Femur (tissue), 1 donor: ENCODE measurements around the gene PRDM15.

Source experiments
- DNase-seq: peaks from one replicate; pipeline ENCODE4 v3.0.0-alpha.2; 2017

The PRDM15 gene

GRCh38 chr21:41759214-41759840, 119.8 kb downstream of the PRDM15 start:
- DNase-seq, result no peak

DNA sequence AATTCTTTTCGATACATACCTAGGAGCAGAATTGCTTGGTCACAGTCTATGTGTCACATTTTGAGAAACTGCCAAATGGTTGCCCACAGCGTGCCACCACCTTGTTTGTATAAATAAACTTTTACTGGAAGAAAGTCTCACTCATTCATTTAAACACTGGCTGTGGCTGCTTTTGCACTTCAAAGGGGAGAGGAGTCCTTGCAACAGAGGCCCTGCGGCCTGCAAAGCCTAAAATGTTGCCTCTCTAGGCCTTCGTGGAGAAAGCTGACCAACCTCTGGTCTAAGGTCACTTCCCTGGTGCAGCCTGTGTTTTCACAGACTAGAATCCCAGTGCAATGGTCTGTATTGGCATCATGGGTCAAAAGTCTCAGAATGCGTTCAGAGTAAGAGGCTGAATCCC, 120.6 kb downstream of the PRDM15 start:
- DNase-seq, result no peak

DNA sequence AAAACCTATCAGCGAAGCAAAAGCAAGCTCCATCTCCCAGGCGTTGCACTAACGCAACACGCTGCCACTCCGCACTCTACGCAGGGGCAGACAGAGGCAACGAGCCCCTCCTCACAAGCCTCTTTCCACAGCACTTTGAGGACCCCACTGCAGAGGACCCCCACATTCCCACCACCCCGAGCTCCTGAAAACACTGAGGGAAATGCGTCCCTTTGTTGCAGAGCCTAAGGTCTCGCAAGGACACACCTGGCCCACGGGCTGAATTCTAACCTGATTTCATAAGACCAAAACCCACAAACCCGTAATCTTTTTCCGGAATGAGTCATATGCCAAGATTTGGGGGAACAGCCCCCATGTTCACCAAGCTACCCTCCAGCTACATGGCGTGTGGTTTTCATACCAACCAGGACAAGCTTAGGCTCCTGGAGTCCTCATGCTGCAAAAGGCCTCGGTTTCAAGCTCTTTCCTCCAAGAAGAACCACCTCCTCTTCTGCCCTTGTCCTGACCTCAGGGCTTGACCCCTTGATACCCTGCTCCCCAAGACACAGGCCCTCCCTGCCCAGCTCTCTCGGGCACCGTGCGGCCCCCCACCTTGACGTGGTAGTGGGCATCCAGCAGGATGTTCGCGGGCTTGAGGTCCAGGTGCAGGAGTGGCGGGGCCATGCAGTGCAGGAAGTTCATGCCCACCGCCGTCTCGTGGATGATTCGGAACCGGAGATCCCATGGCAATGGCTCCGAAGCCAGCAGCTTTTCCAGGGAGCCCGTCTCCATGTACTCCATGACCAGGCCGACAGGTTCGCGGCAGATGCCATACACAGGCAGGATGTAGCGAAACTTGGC, 123.0 kb downstream of the PRDM15 start:
- no peak for DNase-seq

GRCh38 chr21:41755258-41755933, 123.7 kb downstream of the PRDM15 start:
- DNase-seq, result no peak

DNA sequence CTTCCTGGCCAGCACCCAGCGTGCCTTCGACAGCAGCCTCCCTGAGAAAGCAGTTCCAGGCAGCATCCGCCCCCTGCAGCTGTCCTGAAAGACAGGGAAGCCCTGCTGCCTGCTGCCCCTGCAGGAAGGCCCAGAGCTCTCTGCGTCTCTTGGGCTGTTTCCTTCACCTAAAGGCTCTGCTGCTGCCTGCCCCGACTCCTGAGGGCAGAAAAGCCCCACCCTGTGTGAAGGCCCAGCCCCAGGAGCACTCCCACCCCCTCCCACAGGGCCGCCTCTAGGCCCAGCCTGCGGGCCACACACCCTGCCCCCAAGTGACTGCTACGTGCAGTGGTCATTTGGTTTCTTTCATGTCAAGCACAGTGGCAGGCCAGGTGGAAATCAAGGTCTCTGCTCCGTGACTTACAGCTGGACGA, 124.7 kb downstream of the PRDM15 start:
- no peak for DNase-seq

- DNase-seq, result no peak
These were observed 125.9 kb downstream of the PRDM15 start for GRCh38 chr21:41753006-41753898.

DNA sequence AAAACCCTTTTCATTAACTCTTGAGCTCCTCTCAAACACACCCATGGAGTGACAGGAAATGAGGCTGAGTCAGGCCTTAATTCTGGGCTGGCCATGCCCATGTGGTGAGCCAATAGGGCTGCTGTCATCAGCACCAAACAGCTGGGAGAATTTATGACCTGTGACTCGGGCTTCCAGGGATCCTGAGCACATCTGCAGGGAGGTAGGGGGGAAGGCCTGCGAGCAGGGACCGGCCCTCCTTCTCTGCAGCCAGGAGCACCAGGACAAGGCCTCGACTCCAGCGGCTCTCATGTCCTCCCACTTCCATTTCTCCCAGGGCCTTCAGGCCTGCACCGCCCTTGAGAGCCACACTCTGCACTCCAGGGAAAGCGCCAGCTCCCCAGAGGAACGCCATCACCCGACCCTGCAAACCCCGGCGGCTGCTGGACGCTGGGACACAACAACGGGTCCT, 126.9 kb downstream of the PRDM15 start:
- DNase-seq, result no peak

GRCh38 chr21:41751611-41752011, 127.5 kb downstream of the PRDM15 start:
- no peak for DNase-seq

- DNase-seq, result no peak
These were observed 128.5 kb downstream of the PRDM15 start for GRCh38 chr21:41750532-41751151.

GRCh38 chr21:41750051-41750450, 129.1 kb downstream of the PRDM15 start:
- no peak for DNase-seq

DNA sequence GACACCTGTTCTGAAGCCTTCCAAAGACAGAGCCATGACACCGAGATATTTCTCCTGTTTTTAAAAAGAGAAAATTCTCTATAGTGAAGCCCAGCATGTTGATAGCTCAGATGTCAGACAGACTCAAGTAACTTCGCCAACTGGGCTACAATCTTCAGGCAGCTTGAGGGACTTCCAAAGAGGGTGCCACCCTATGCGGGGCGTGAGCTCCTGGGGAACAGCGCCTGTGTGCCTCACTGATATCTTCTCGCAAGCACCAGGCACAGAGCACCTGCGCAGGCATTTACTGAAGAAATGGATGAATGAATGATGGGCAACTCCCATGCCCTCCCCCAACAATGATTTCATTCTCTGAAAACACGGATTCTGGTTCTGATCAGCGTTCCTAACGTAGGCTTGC, 129.9 kb downstream of the PRDM15 start:
- no peak for DNase-seq
